Keratinocyte (primary cell): ENCODE results near the gene CCDC116. TPM values are rescaled to one million over a fixed set of nuclear protein-coding genes. Genes with fewer than 3 reads are reported as not detected.
A peak's percentile ranks its signal among the peaks of the same experiment; 100 is the strongest.

Experiments
- DNase-seq: peaks from one replicate; pipeline ENCODE4 v3.0.0-alpha.2; 2011; ENCODE audit warnings: low read depth, missing footprints, low spot score
- FAIRE-seq: peaks from 2 replicates; lab custom pipeline; 2011; peaks lifted over from hg19 to GRCh38; lab: Jason Lieb, UNC
- H2AFZ ChIP-seq: 2 replicates; pipeline ENCODE4 v1.6.0; 2012; ENCODE audit warnings: low read length, control low read depth, inconsistent platforms; ENCODE audit not compliant: control insufficient read depth
- H3K27ac ChIP-seq: 2 replicates; pipeline ENCODE4 v1.5.1; 2011; ENCODE audit warnings: low read length; ENCODE audit not compliant: control insufficient read depth, insufficient read depth
- H3K27me3 ChIP-seq: 3 replicates; pipeline ENCODE4 v1.6.0; 2011; ENCODE audit warnings: low read length; ENCODE audit not compliant: control insufficient read depth, insufficient read depth; ENCODE audit errors: extremely low read depth
- H3K36me3 ChIP-seq, 2 experiments: 2 replicates in 1 of 2; 3 replicates in 1 of 2; pipeline ENCODE4 v1.5.1; 2011; ENCODE audit warnings: low read length in 2 of 2, mild to moderate bottlenecking in 1 of 2; ENCODE audit not compliant: control insufficient read depth in 2 of 2, insufficient read depth in 2 of 2; ENCODE audit errors: extremely low read depth in 1 of 2
- H3K4me1 ChIP-seq: 3 replicates; pipeline ENCODE4 v1.5.1; 2011; ENCODE audit warnings: low read length; ENCODE audit not compliant: control insufficient read depth, insufficient read depth; ENCODE audit errors: extremely low read depth
- H3K4me2 ChIP-seq: 3 replicates; pipeline ENCODE4 v1.6.0; 2011; ENCODE audit warnings: low read depth, low read length; ENCODE audit not compliant: control insufficient read depth, insufficient read depth; ENCODE audit errors: extremely low read depth
- H3K4me3 ChIP-seq, 3 experiments: fragments of 200-600 bp in 1 of 3; sonication (generic) in 1 of 3; 2 replicates in 2 of 3; 3 replicates in 1 of 3; pipeline ENCODE4 v1.5.1; 2011 to 2016; ENCODE audit warnings: low read length in 3 of 3, mild to moderate bottlenecking in 3 of 3, control low read depth in 2 of 3, inconsistent platforms in 1 of 3, low read depth in 1 of 3, mixed read lengths in 1 of 3, mixed run types in 1 of 3, moderate library complexity in 1 of 3; ENCODE audit not compliant: control insufficient read depth in 2 of 3, insufficient read depth in 2 of 3; ENCODE audit errors: extremely low read depth in 1 of 3
- H3K79me2 ChIP-seq: 2 replicates; pipeline ENCODE4 v1.6.0; 2012; ENCODE audit warnings: low read length; ENCODE audit not compliant: control insufficient read depth, insufficient read depth
- H3K9ac ChIP-seq: 3 replicates; pipeline ENCODE4 v1.6.0; 2011; ENCODE audit warnings: low read length; ENCODE audit not compliant: control insufficient read depth, insufficient read depth; ENCODE audit errors: extremely low read depth
- H3K9me1 ChIP-seq: 3 replicates; pipeline ENCODE4 v1.6.0; 2011; ENCODE audit warnings: low read length; ENCODE audit not compliant: control insufficient read depth, insufficient read depth; ENCODE audit errors: extremely low read depth
- H3K9me3 ChIP-seq: 2 replicates; pipeline ENCODE4 v1.5.1; 2012; ENCODE audit warnings: low read depth, low read length; ENCODE audit not compliant: control insufficient read depth
- H4K20me1 ChIP-seq: 3 replicates; pipeline ENCODE4 v1.6.0; 2011; ENCODE audit warnings: low read length; ENCODE audit not compliant: control insufficient read depth, insufficient read depth; ENCODE audit errors: extremely low read depth
- EZH2 ChIP-seq: IDR thresholded peaks from one replicate; pipeline ENCODE4 v1.6.1; 2012; ENCODE audit warnings: inconsistent platforms, mild to moderate bottlenecking, low read length, moderate library complexity
- dilution Hi-C: fragments of 300-500 bp; cut with MboI; formaldehyde crosslinking; loops from one replicate; pipeline ENCODE4 v1.7.0; 2020; ENCODE audit warnings: low sequenced_read_pairs; ENCODE audit not compliant: extremely low pct_ligation_motif_present
- polyA plus RNA-seq, 5 experiments: library from polyadenylated mRNA; depleted of rRNA in 3 of 5; stranded (reverse) in 3 of 5; stranded (forward) in 1 of 5; unstranded in 1 of 5; fragments of >200 nt; gene quantifications; 1 replicate in 1 of 5; 2 replicates in 3 of 5; 3 replicates in 1 of 5; pipeline versions ENCODE4 v1.2.1 to v1.2.3, GENCODE V29; 2011 to 2012; ENCODE audit warnings: missing spikeins in 2 of 5, low read depth in 1 of 5, low replicate concordance in 1 of 5
- TF ChIP-seq, protein P1 (sequence below), 3 experiments: IDR thresholded peaks in 1 of 3; conservative IDR thresholded peaks in 1 of 3; optimal IDR thresholded peaks in 1 of 3; 2 replicates in 2 of 3; 3 replicates in 1 of 3; pipeline versions ENCODE3 to v1.5.1; 2011; ENCODE audit warnings: low read length in 3 of 3, mild to moderate bottlenecking in 3 of 3, moderate library complexity in 2 of 3, control low read depth in 1 of 3, inconsistent platforms in 1 of 3; ENCODE audit not compliant: insufficient read depth in 2 of 3; ENCODE audit errors: extremely low read depth in 1 of 3

The CCDC116 gene
- polyA plus RNA-seq, 1 donor (not counting 4 experiments of a cell fraction or from before 2014, with no cell fraction given), result 0.03 TPM

DNA sequence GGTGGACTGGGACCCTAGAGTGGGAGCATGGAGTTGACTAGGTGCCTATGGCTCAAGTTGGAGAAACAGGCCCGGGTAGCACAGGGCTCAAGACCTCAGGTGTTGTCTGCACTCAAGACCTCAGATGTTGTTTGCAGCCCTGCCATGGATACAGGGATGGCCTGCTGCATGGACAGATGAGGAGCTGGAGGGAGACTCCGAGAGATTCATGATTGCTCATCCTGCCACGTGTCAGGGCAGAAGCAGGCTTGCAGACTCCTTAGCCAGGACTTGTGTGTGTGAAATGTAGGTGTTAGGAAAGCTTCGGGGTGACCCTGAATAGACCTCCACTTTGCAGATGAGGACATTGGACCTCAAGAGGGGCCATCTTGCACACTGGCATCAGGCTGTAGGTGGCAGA, 921 bp downstream of the CCDC116 start:
- no peak overlapping the region for H3K4me2 ChIP-seq
- dilution Hi-C loops, result no loop called here

GRCh38 chr22:21634081-21634480, 1.5 kb downstream of the CCDC116 start:
- Histone ChIP-seq H2AFZ (no peak overlapping the region), H3K27me3 (no peaks in the 10 kb centered on the region), H4K20me1 (no peaks in the 10 kb centered on the region), H3K36me3 (no peaks in the 10 kb centered on the region), H3K4me1 (peaks cover 7% of the 10 kb centered on the region), H3K79me2 (peaks cover 7% of the 10 kb centered on the region), H3K4me3 (no peak overlapping the region), H3K9me3 (no peaks in the 10 kb centered on the region), H3K9ac (no peak overlapping the region), H3K4me2 (no peak overlapping the region), H3K9me1 (no peaks in the 10 kb centered on the region), H3K27ac (no peak overlapping the region)
- dilution Hi-C loops, result no loop called here
- no peak for FAIRE-seq
- DNase-seq, result no peak
- TF ChIP-seq EZH2, result no peak

More for the DNA sequence above, 921 bp downstream of the CCDC116 start:
- TF ChIP-seq, protein P1, sequence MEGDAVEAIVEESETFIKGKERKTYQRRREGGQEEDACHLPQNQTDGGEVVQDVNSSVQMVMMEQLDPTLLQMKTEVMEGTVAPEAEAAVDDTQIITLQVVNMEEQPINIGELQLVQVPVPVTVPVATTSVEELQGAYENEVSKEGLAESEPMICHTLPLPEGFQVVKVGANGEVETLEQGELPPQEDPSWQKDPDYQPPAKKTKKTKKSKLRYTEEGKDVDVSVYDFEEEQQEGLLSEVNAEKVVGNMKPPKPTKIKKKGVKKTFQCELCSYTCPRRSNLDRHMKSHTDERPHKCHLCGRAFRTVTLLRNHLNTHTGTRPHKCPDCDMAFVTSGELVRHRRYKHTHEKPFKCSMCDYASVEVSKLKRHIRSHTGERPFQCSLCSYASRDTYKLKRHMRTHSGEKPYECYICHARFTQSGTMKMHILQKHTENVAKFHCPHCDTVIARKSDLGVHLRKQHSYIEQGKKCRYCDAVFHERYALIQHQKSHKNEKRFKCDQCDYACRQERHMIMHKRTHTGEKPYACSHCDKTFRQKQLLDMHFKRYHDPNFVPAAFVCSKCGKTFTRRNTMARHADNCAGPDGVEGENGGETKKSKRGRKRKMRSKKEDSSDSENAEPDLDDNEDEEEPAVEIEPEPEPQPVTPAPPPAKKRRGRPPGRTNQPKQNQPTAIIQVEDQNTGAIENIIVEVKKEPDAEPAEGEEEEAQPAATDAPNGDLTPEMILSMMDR (optimal IDR thresholded peaks at IDR 0.05 in 1 of 3, IDR thresholded peaks at IDR 0.05 in 1 of 3, conservative IDR thresholded peaks at IDR 0.05 in 1 of 3; ENCODE audit: extremely low read depth in 1 of 3, insufficient read depth in 2 of 3, low read length in 3 of 3), result no peak
- TF ChIP-seq EZH2, result no peak
- Histone ChIP-seq H3K9me3 (no peaks in the 10 kb centered on the region), H4K20me1 (no peaks in the 10 kb centered on the region), H3K79me2 (peaks cover 13% of the 10 kb centered on the region), H3K9me1 (no peaks in the 10 kb centered on the region), H3K4me1 (peaks cover 7% of the 10 kb centered on the region), H3K27me3 (no peaks in the 10 kb centered on the region), H3K9ac (no peak overlapping the region), H3K4me3 (no peak overlapping the region), H2AFZ (no peak overlapping the region), H3K36me3 (peaks cover 0 to under 1% of the 10 kb centered on the region in 2 experiments), H3K27ac (no peak overlapping the region)
- DNase-seq (no peak), FAIRE-seq (peak; percentile 63)

- H3K27ac ChIP-seq, result no peak overlapping the region
- H3K4me3 ChIP-seq, result no peak overlapping the region
- no peaks in the 10 kb centered on the region for H3K36me3 ChIP-seq
- no peak for TF ChIP-seq EZH2
- TF ChIP-seq, protein P1 (optimal IDR thresholded peaks at IDR 0.05 in 1 of 3, IDR thresholded peaks at IDR 0.05 in 1 of 3, conservative IDR thresholded peaks at IDR 0.05 in 1 of 3; ENCODE audit: extremely low read depth in 1 of 3, insufficient read depth in 2 of 3, low read length in 3 of 3), result no peak
- no peaks in the 10 kb centered on the region for H3K9me3 ChIP-seq
- no peak overlapping the region for H3K9ac ChIP-seq
- no peak overlapping the region for H2AFZ ChIP-seq
- no peak for DNase-seq
- FAIRE-seq, result no peak
- no peak overlapping the region for H3K4me2 ChIP-seq
- no peaks in the 10 kb centered on the region for H4K20me1 ChIP-seq
- no peaks in the 10 kb centered on the region for H3K27me3 ChIP-seq
- H3K4me1 ChIP-seq, result peaks cover 7% of the 10 kb centered on the region
- H3K79me2 ChIP-seq, result no peaks in the 10 kb centered on the region
- dilution Hi-C loops, result no loop called here
- no peaks in the 10 kb centered on the region for H3K9me1 ChIP-seq
Observed at GRCh38 chr22:21634844-21635243, 2.3 kb downstream of the CCDC116 start.
